GM19239 (cell line): ENCODE measurements around the gene KAZALD1.

Source experiments
- DNase-seq: peaks from one replicate; pipeline ENCODE4 v3.0.0; 2011; ENCODE audit warnings: low spot score; ENCODE audit not compliant: insufficient read length
- FAIRE-seq: peaks from 2 replicates; lab custom pipeline; 2011; peaks lifted over from hg19 to GRCh38; lab: Jason Lieb, UNC

Gene KAZALD1

DNA sequence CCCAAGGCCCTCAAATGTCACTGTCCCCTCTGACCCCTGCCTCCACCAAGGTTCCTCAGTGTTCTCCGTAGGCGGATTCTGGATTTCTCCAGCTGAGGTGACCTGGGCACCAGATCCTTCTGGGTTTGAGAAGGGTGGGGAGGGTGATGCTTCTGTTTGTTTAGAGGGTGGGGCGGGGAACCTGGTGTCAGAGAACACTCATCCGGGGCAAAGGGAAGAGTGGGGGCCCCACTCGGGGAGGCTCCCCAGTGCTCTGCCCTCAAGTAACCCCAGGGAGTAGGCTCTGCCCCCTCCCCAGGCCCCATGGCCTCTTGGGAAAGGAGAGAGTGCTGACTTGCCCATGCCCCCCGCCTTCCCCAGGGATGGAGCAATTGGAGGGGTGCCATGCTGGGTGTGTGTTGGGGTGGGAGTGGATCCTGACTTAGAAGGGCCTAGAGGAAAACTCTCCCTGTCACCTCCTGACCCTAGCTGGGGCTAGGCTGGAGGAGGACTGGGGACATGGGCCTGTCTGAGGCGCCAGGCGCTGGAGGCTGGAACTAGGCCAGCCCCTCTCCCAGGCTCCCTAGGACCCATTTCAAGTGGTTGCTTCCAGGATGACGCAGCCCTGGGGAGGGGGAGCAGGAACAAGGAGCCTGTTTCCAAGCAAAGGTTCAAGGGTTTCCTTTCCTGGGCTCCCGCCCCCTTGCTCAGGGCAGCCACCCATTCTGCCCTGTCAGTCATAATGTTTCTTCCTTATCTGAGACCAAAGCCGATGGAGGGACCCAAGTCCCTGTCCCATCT lies 27.9 kb downstream of the KAZALD1 start:
- FAIRE-seq = no peak

DNA sequence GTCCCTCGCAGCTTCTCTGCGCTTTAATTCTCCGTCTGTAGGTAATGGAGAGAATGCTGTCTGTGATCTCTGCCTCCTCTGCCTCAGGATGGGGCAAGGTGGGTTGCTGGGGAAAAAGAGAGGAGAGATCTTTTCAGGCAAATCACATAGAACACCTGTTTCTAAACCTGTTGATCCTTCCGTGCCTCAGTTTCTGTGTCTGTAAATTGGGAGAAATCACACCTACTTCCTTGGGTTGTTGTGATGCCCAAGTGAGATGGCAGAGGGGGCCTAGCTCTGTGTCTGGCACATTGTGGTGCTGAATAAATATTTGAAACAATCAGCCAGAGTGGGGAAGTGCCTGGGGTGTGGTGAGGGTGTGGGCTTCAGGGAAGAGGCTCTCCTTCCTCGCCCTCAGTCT lies 28.8 kb downstream of the KAZALD1 start:
- FAIRE-seq (no peak), DNase-seq (no peak)

More for the DNA sequence above, 27.9 kb downstream of the KAZALD1 start:
- DNase-seq = no peak

GRCh38 chr10:101091546-101092290 lies 29.9 kb downstream of the KAZALD1 start:
- FAIRE-seq = no peak
- DNase-seq = no peak

- DNase-seq = no peak
- FAIRE-seq = no peak
Observed at GRCh38 chr10:101092881-101093354, 31.1 kb downstream of the KAZALD1 start.

DNA sequence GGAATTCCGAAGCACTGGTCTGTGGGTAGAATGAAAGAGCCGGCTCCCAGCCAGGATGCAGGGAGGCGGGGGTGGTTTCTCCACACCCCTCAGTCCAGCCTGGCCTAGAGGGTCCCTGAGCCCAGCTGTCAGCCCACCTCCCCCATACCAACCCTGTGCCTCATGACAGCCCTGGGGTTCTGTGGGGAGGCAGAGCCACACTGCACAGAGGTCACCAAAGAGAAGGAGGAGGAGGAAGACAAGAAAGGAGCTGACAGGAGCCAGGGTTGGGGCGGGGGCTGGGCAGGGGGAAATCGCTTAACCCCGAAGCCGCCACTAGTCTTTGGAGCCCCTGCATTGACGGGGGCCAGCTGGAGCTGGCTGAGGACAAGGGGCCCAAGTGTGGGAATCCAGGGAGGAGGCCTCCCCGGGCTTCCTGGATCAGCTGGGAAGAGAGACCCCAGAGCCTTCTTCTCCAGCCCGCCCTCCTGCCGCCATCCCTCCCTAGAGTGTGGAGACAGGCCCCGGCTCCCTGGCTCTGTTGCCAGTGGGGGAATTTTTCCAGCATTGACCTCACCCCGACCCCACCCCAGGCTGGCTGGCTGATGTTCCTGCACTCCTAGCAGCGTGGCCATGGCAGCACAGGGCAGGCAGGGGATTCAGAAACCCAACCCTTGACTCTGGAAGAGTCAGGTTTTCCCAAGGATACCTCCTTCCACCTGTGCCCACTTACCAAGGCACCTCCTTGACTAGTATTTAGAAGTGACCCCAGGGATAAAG lies 32.5 kb downstream of the KAZALD1 start:
- FAIRE-seq = no peak
- DNase-seq = no peak

DNA sequence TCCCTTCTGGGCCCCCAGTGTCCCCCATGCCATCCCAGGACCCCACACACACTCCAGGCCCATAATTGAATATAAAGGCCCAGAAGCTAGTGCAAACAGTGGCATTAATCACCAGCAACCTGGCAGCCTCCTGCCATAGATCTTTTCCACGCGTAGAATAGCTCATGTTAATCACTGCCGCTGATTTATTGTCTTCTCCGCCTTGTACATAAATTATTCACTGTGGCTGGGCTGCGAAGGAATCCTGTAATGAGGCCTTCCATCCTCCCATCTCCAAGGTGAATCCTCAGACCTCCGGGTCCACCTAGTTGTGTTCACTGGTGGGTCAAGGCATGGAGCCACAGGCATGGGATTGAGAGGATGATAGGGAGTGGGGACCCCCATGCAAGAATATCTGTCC lies 33.2 kb downstream of the KAZALD1 start:
- no peak for FAIRE-seq
- no peak for DNase-seq

DNA sequence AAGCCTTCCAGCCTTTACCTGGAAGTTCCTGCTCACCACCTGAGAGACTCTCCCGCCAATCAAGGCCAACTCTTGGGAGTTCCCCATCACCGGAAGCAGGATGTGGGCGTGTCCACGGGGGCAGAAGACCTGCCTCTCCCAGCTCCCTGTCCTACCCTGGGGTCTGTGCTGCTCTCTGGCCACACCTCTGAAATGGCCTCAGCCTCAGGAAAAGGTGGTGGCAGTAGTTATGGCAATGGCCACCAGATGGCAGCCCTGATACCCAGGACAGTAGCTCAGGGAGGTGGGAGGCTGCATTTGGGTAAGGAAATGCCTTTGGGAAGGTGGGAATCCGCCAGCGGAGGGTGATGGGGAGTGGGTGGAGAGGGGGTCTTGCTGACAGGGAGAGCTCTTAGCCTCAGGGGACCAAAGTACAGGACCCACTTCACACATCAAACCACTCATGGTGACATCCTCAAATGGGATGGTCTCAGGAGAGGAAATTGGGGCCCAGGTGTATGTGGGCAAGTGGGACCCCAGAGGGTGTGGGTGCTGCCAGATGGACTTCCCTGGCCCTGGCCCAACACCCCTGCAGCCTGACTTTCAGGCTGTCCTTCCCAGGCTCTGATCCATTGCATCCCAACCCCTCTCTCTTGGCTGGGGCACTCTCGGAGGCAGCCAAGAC lies 33.9 kb downstream of the KAZALD1 start:
- FAIRE-seq (peak; percentile 96), DNase-seq (peak; percentile 83)

GRCh38 chr10:101096378-101096777 lies 34.6 kb downstream of the KAZALD1 start:
- DNase-seq = no peak

DNA sequence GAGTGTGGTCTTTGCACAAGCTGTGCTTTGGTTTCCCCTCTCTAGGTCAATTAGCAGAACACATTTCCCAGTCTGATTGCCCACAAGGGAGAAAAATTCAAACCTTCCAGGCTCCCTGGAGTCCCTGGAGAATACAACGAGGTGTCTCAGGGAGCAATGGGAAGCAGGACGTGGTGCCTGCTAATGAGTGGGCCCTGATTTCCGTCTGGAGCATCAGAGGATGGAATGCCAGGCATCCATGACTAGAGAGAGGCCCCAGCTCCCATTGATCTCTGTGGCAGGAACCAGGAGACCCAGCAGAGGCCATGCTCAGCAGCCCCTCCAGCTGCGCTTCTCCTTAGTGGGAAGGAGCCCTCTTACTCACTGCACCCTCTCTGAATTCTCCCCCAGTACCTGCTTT lies 36.1 kb downstream of the KAZALD1 start:
- no peak for FAIRE-seq
- no peak for DNase-seq

More at GRCh38 chr10:101096378-101096777, 34.6 kb downstream of the KAZALD1 start:
- no peak for FAIRE-seq

- DNase-seq (no peak), FAIRE-seq (no peak)
Observed at GRCh38 chr10:101099901-101100300, 38.1 kb downstream of the KAZALD1 start.

DNA sequence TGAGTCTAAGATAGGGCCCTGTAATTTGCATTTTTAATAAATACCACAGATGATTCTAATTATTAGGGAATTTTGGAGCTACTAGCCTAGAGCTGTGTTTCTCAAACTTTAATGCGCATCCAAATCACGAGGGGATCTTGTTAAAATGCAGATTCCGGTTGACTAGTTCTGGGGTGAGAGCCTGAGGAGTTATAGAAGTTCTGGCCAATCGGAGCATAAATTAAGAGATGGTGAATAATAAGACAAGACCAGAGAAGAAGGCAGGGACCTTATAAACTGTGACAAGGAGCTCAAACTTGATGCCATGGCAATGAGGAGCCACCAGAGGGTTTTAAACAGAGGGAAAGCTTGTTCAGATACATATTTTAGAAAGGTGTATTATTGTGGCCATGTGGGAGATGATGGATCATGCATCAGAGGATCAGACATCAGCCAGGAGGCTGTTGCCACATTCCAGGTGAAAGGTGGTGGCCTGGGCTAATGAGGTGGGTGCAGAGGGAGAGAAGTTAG lies 39.6 kb downstream of the KAZALD1 start:
- FAIRE-seq = no peak

DNA sequence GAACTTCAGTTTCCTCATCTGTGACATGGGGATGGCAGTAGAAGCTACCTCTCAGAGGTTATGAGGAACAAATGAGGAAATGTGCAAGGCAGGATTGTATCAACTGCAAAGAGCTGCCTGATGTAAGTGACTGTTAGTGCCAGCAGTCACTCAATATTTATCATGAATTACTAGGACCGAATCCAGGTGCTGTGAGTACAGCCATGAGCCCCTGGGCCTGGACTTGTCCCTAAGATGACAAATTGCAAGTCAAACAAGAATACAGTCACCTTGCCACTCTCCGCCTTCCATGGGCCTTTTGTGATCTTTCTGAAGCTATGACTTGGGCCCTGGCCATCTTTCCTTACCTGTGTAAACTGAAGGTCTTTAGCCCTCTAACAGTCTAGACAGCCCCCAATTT lies 41.6 kb downstream of the KAZALD1 start:
- no peak for FAIRE-seq
- DNase-seq = no peak

More for the DNA sequence above, 39.6 kb downstream of the KAZALD1 start:
- no peak for DNase-seq

GRCh38 chr10:101106351-101106750 lies 44.6 kb downstream of the KAZALD1 start:
- DNase-seq (no peak), FAIRE-seq (no peak)

GRCh38 chr10:101107771-101108170 lies 46.0 kb downstream of the KAZALD1 start:
- DNase-seq = no peak
- FAIRE-seq = no peak

DNA sequence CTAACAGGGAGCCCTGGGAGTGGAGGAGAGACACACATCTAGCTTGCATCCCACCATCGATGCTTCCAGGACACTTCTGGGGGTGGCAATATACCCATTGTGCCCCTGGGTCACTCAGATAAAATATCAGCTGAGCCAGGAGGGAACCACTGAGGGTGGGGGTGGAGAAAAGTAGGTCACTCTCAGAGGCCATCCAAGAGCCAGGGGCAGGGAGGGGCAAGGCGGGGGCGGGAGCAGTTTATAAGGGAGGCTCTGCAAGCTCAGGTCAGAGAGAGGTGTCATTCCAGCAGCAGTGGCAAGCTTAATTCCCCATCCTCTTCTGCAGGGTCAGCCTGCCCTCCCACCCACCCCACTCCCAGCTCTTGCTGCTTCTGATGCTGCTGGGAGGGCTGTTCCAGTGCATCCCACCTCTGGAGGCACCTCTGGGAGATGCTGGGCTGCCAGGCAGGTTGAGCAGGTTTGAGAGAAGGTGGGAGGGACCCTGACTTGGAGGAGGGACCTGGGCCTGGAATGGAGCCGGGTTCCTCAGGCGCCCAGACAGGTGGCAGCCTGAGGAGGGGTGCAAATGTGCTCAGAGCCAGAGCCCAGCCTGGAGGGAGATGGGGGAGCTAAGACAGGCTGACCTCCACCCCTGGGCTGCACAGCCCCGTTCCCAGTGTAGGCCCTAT lies 49.2 kb downstream of the KAZALD1 start:
- no peak for DNase-seq
- no peak for FAIRE-seq

DNA sequence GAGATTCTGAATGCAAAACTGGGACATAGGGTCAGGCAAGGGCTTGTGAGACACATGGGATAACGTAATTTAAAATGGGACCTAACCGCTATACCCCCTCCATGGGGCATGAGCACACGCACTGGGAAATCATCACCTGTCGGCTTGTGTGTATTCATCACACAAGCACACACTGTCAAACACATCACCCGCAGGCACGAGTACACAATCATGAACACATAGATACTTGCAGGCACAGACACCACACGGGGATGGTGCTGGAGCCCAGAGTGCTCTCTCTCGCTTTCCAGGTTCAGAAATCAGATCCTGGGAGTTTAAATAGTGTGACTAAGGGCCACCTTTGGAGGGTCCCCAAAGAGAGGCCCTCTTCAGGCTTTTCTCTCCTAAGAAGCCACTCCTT lies 49.8 kb downstream of the KAZALD1 start:
- DNase-seq (no peak), FAIRE-seq (no peak)

DNA sequence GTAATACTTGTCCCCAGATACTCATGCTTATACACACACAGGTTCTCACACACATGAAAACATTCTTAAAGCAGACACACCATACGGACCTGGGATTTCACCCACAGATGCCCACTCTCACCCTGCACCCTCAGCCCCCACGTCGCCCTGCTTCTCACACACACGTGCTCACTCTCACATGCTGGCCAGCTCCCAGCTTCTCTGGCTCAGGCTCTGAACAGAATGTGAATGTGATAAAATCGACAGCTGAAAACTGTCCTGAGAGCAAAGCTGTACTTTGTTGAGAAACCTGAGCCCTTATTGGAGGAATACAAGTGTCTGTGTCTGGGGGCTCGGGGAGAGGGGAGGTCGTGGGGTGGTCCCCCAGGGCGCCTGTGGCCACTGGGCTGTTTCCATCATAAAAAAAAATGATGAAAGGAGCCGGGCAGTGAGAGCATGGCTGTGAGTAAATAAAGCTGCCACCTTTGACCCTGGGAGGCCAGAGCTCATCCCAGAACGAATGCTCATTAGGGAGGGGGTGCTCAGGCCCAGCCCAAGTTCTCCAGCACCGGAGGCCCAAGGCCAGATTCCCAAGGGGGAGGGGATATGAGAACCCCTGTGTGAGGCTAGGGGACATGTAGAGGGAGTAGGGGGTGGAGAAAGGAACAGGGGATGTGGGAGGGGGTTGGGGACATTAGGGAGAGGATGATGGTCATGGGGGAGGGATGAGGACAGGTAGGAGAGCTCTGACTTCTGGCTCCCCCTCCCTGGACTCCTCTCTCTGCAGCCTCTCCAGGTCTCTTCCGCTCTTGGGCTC lies 51.2 kb downstream of the KAZALD1 start:
- DNase-seq (no peak), FAIRE-seq (no peak)

GRCh38 chr10:101113890-101114403 lies 52.2 kb downstream of the KAZALD1 start:
- DNase-seq = no peak
- FAIRE-seq = no peak
